ENCODE data around the gene LDLRAD2. TPM values are rescaled to one million over a fixed set of nuclear protein-coding genes. Genes with fewer than 3 reads are reported as not detected.
A peak's percentile ranks its signal among the peaks of the same experiment; 100 is the strongest.

The LDLRAD2 gene
- total and polyA plus RNA-seq, 2 of the 4 experiments (the other 2 are of a cell fraction): 0.05 TPM; not detected in 1

- H2AK9ac ChIP-seq (replicated peaks; ENCODE audit: low read depth, low read length, poor library complexity): peak overlapping the region; percentile 82
- H3K27ac ChIP-seq (ENCODE audit: insufficient read depth, low read length): no peak overlapping the region
- no peak overlapping the region for H3K18ac ChIP-seq (ENCODE audit: low read depth, low read length)
- no peaks in the 10 kb centered on the region for H3K27me3 ChIP-seq (ENCODE audit: control insufficient read depth, insufficient read depth, low read length)
- no peak overlapping the region for H2BK120ac ChIP-seq (ENCODE audit: low read depth, low read length)
- no peak for DNase-seq
- ChIA-PET CTCF (no interaction called here), POLR2A (ENCODE audit: unreplicated experiment) (no interaction called here)
- 98% methylated on average over 7 of the region's 30 CpGs; no CpG with 5 or more reads in 1 of the 2 experiments for WGBS, 2 experiments (ENCODE audit: extremely low coverage in 2 of 2, insufficient read length in 1 of 2)
- no peak overlapping the region for H4K5ac ChIP-seq (ENCODE audit: low read depth, low read length)
- H3K4ac ChIP-seq (ENCODE audit: low read depth, low read length): no peak overlapping the region
- intact Hi-C loops (cut with micrococcal nuclease): no loop called here
- no peak for ATAC-seq (ENCODE audit: low read depth)
- H2BK15ac ChIP-seq (ENCODE audit: low read depth, low read length): no peak overlapping the region
- no peak overlapping the region for H2AK5ac ChIP-seq (ENCODE audit: low read depth, low read length)
- H4K91ac ChIP-seq (ENCODE audit: insufficient read depth, low read depth, low read length): no peak overlapping the region
- H4K8ac ChIP-seq (ENCODE audit: low read depth in 2 of 2, low read length in 2 of 2): no peak overlapping the region
- H3K9me1 ChIP-seq (ENCODE audit: insufficient read depth, low read length): no peaks in the 10 kb centered on the region
- H3K56ac ChIP-seq (ENCODE audit: extremely low read depth, insufficient read depth, low read length): no peak overlapping the region
- no TSS peak for BruUV-seq (replicated peaks)
- H3K4me3 ChIP-seq (ENCODE audit: insufficient read depth, low read depth, low read length): no peak overlapping the region
- no peak for TF ChIP-seq RAD21 (IDR thresholded peaks at IDR 0.05; ENCODE audit: low read length)
- no peak for TF ChIP-seq RCOR1 (IDR thresholded peaks at IDR 0.05; ENCODE audit: insufficient replicate concordance, low read length)
- no peak for TF ChIP-seq FOS (IDR thresholded peaks at IDR 0.05; ENCODE audit: low read depth, low read length)
- no peak for TF ChIP-seq NFE2L2 (IDR thresholded peaks at IDR 0.05; ENCODE audit: low read depth, low read length)
- no peak for TF ChIP-seq CTCF (conservative IDR thresholded peaks at IDR 0.05; ENCODE audit: low read depth, low read length)
- peaks cover 76% of the 10 kb centered on the region for H3K36me3 ChIP-seq (ENCODE audit: control insufficient read depth, insufficient read depth, low read length)
- no peak overlapping the region for H3K23ac ChIP-seq (ENCODE audit: low read depth, low read length)
- in situ Hi-C loops (cut with MboI; ENCODE audit: low sequenced_read_pairs): no loop called here
- H4K20me1 ChIP-seq (ENCODE audit: insufficient read depth, low read length): no peaks in the 10 kb centered on the region; the same call in none of the 2 replicates
- H3K79me1 ChIP-seq (ENCODE audit: low read depth in 1 of 2, low read length in 2 of 2): peaks cover 0 to 5% of the 10 kb centered on the region in 2 experiments; a peak in 1 of 4 replicates
- no peak overlapping the region for H3K4me2 ChIP-seq (ENCODE audit: low read depth, low read length)
- dilution Hi-C loops (cut with HindIII; ENCODE audit: low sequenced_read_pairs, unreplicated experiment): no loop called here
- H3K14ac ChIP-seq (replicated peaks; ENCODE audit: low read depth, low read length): no peak overlapping the region
- no peaks in the 10 kb centered on the region for H3K9me3 ChIP-seq (ENCODE audit: control insufficient read depth, insufficient read depth, low read length)
- no peak overlapping the region for H2AFZ ChIP-seq (replicated peaks; ENCODE audit: low read length, poor library complexity)
- no peak overlapping the region for H2BK5ac ChIP-seq (ENCODE audit: low read depth, low read length, poor library complexity, severe bottlenecking)
- no peak overlapping the region for H2BK20ac ChIP-seq (ENCODE audit: low read depth, low read length)
- H3K9ac ChIP-seq (ENCODE audit: low read depth, low read length): no peak overlapping the region
- no peaks in the 10 kb centered on the region for H3K4me1 ChIP-seq (ENCODE audit: control insufficient read depth, insufficient read depth, low read length)
These were observed 38.0 kb downstream of the LDLRAD2 start for GRCh38 chr1:21849909-21850576.

Measured in IMR-90 (cell line).